ENCODE measurements around the gene AIPL1.

GRCh38 chr17:6437956-6438355 is 3.0 kb upstream of the AIPL1 start:
- no peak for TF ChIP-seq CTCF (IDR thresholded peaks at IDR 0.05; ENCODE audit: low read depth, low read length, poor library complexity, severe bottlenecking)
- no peak for TF ChIP-seq EZH2phosphoT487 (IDR thresholded peaks at IDR 0.05; ENCODE audit: borderline replicate concordance, low read length)

Data from DOHH2 (cell line).